ENCODE data around the gene NPY1R. TPM values are rescaled to one million over a fixed set of nuclear protein-coding genes. Genes with fewer than 3 reads are reported as not detected.

NPY1R gene
- total RNA-seq, 1 experiment from 2014 or later, result 0.39 TPM

GRCh38 chr4:163317110-163317509 is 15.3 kb downstream of the NPY1R start (continued):
- TF ChIP-seq ZNF274 (IDR thresholded peaks at IDR 0.05; ENCODE audit: low read depth, low read length), result no peak

- DNase-seq (ENCODE audit: low read depth, low spot score), result no peak
- Histone ChIP-seq H3K4me1 (ENCODE audit: control insufficient read depth in 1 of 2, insufficient read depth in 2 of 2, low read length in 2 of 2) (no peaks in the 10 kb centered on the region), H2AFZ (ENCODE audit: low read depth, low read length, poor library complexity, severe bottlenecking) (no peak overlapping the region), H4K20me1 (ENCODE audit: insufficient read depth) (no peaks in the 10 kb centered on the region), H3K27ac (ENCODE audit: low read depth, low read length) (no peak overlapping the region), H3K79me2 (ENCODE audit: insufficient read depth, low read length) (no peaks in the 10 kb centered on the region), H3K9ac (ENCODE audit: low read length) (no peak overlapping the region), H3K4me3 (replicated peaks in 1 of 2; ENCODE audit: low read depth in 1 of 2, low read length in 2 of 2) (no peak overlapping the region), H3K9me2 (ENCODE audit: insufficient read depth) (no peaks in the 10 kb centered on the region), H3K27me3 (ENCODE audit: insufficient read depth, low read length) (no peaks in the 10 kb centered on the region), H3K4me2 (ENCODE audit: low read length) (no peak overlapping the region), H3K36me3 (ENCODE audit: control insufficient read depth in 1 of 2, insufficient read depth in 2 of 2, low read length in 2 of 2) (no peaks in the 10 kb centered on the region), H3K9me3 (ENCODE audit: control insufficient read depth in 1 of 2, insufficient read depth in 1 of 2, low read depth in 1 of 2, low read length in 2 of 2) (no peaks in the 10 kb centered on the region)
- TF ChIP-seq ELF1 (IDR thresholded peaks at IDR 0.05; ENCODE audit: borderline replicate concordance, low read depth) (no peak), RAD21 (IDR thresholded peaks at IDR 0.05; ENCODE audit: low read depth) (no peak), CTCF (IDR thresholded peaks at IDR 0.05 in 2 of 3, conservative IDR thresholded peaks at IDR 0.05 in 1 of 3; ENCODE audit: borderline replicate concordance in 1 of 3, insufficient read depth in 1 of 3, low read depth in 2 of 3, low read length in 2 of 3) (no peak), JUND (IDR thresholded peaks at IDR 0.05) (no peak), REST (IDR thresholded peaks at IDR 0.05; ENCODE audit: low read depth) (no peak), YY1 (IDR thresholded peaks at IDR 0.05; ENCODE audit: extremely low read depth, insufficient replicate concordance, low read depth, low read length) (no peak), ZBTB33 (IDR thresholded peaks at IDR 0.05; ENCODE audit: extremely low read depth, insufficient replicate concordance, low read length) (no peak), POLR2AphosphoS5 (IDR thresholded peaks at IDR 0.05; ENCODE audit: low read depth, low read length) (no peak), ZFX (IDR thresholded peaks at IDR 0.05) (no peak), EZH2phosphoT487 (IDR thresholded peaks at IDR 0.05; ENCODE audit: borderline replicate concordance) (no peak), EGR1 (IDR thresholded peaks at IDR 0.05; ENCODE audit: low read depth) (no peak), CBX3 (IDR thresholded peaks at IDR 0.05; ENCODE audit: low read depth) (no peak), EZH2 (IDR thresholded peaks at IDR 0.05) (no peak), FOSL1 (IDR thresholded peaks at IDR 0.05; ENCODE audit: low read depth) (no peak), MAX (IDR thresholded peaks at IDR 0.05) (no peak), SP1 (IDR thresholded peaks at IDR 0.05; ENCODE audit: low read depth) (no peak), SIN3A (IDR thresholded peaks at IDR 0.05; ENCODE audit: low read depth) (no peak), CEBPB (IDR thresholded peaks at IDR 0.05; ENCODE audit: low read depth) (no peak), TCF7L2 (IDR thresholded peaks at IDR 0.05; ENCODE audit: borderline replicate concordance, extremely low read depth, insufficient read depth, insufficient read length) (no peak), SRF (IDR thresholded peaks at IDR 0.05; ENCODE audit: low read depth) (no peak)
- no TSS peak for BruUV-seq (replicated peaks)
- ChIA-PET CTCF (no interaction called here), RAD21 (ENCODE audit: low non-redundant PET in 1 of 2, low total read pairs in 2 of 2, uncharacterized antibody in 2 of 2, unreplicated experiment in 2 of 2) (no interaction called here), POLR2A (no interaction called here)
- intact Hi-C loops (cut with micrococcal nuclease), result no loop called here
- no peak for ATAC-seq
These were observed 22.9 kb downstream of the NPY1R start for GRCh38 chr4:163309466-163309865.
